ENCODE data around the gene AGMO.

The AGMO gene

GRCh38 chr7:15489861-15490260 lies 72.0 kb downstream of the AGMO start:
- no peak for TF ChIP-seq EZH2phosphoT487 (IDR thresholded peaks at IDR 0.05; ENCODE audit: borderline replicate concordance)
- TF ChIP-seq CTCF (conservative IDR thresholded peaks at IDR 0.05; ENCODE audit: low read length): no peak
- H3K79me2 ChIP-seq (ENCODE audit: insufficient read depth, low read length): no peaks in the 10 kb centered on the region
- H4K20me1 ChIP-seq (ENCODE audit: insufficient read depth, low read length, poor library complexity, severe bottlenecking): no peaks in the 10 kb centered on the region
- H3K4me1 ChIP-seq (ENCODE audit: insufficient read depth, low read length, poor library complexity, severe bottlenecking): no peaks in the 10 kb centered on the region
- H3K9me2 ChIP-seq (replicated peaks; ENCODE audit: low read depth, low read length): no peaks in the 10 kb centered on the region
- no peak overlapping the region for H3K4me3 ChIP-seq (ENCODE audit: low read length, poor library complexity, severe bottlenecking)
- no peaks in the 10 kb centered on the region for H3K27me3 ChIP-seq (ENCODE audit: insufficient read depth, low read length, poor library complexity, severe bottlenecking)
- no peak overlapping the region for H2AFZ ChIP-seq (ENCODE audit: low read length)
- H3K9me3 ChIP-seq (ENCODE audit: insufficient read depth, low read depth, low read length): no peaks in the 10 kb centered on the region
- H3K36me3 ChIP-seq (ENCODE audit: insufficient read depth, low read length): no peaks in the 10 kb centered on the region
- H3K4me2 ChIP-seq (ENCODE audit: low read depth, low read length, poor library complexity, severe bottlenecking): no peak overlapping the region
- H3K9ac ChIP-seq (ENCODE audit: low read depth, low read length, poor library complexity, severe bottlenecking): no peak overlapping the region
- H3F3A ChIP-seq (ENCODE audit: low read depth): no peaks in the 10 kb centered on the region

GRCh38 chr7:15489383-15489782 lies 72.4 kb downstream of the AGMO start:
- H3K9me3 ChIP-seq (ENCODE audit: insufficient read depth, low read depth, low read length): no peaks in the 10 kb centered on the region
- no peaks in the 10 kb centered on the region for H3K27me3 ChIP-seq (ENCODE audit: insufficient read depth, low read length, poor library complexity, severe bottlenecking)
- no peaks in the 10 kb centered on the region for H4K20me1 ChIP-seq (ENCODE audit: insufficient read depth, low read length, poor library complexity, severe bottlenecking)
- no peak for TF ChIP-seq CTCF (conservative IDR thresholded peaks at IDR 0.05; ENCODE audit: low read length)
- no peak for TF ChIP-seq EZH2phosphoT487 (IDR thresholded peaks at IDR 0.05; ENCODE audit: borderline replicate concordance)
- H3K4me3 ChIP-seq (ENCODE audit: low read length, poor library complexity, severe bottlenecking): no peak overlapping the region
- H2AFZ ChIP-seq (ENCODE audit: low read length): no peak overlapping the region
- no peak overlapping the region for H3K4me2 ChIP-seq (ENCODE audit: low read depth, low read length, poor library complexity, severe bottlenecking)
- no peaks in the 10 kb centered on the region for H3K36me3 ChIP-seq (ENCODE audit: insufficient read depth, low read length)
- no peaks in the 10 kb centered on the region for H3K4me1 ChIP-seq (ENCODE audit: insufficient read depth, low read length, poor library complexity, severe bottlenecking)
- no peaks in the 10 kb centered on the region for H3K79me2 ChIP-seq (ENCODE audit: insufficient read depth, low read length)
- H3K9me2 ChIP-seq (replicated peaks; ENCODE audit: low read depth, low read length): no peaks in the 10 kb centered on the region
- H3K9ac ChIP-seq (ENCODE audit: low read depth, low read length, poor library complexity, severe bottlenecking): no peak overlapping the region
- H3F3A ChIP-seq (ENCODE audit: low read depth): no peaks in the 10 kb centered on the region

GRCh38 chr7:15488401-15488800 lies 73.4 kb downstream of the AGMO start:
- Histone ChIP-seq H3F3A (ENCODE audit: low read depth) (no peaks in the 10 kb centered on the region), H3K4me3 (ENCODE audit: low read length, poor library complexity, severe bottlenecking) (no peak overlapping the region), H3K27me3 (ENCODE audit: insufficient read depth, low read length, poor library complexity, severe bottlenecking) (no peaks in the 10 kb centered on the region), H3K36me3 (ENCODE audit: insufficient read depth, low read length) (no peaks in the 10 kb centered on the region), H3K4me2 (ENCODE audit: low read depth, low read length, poor library complexity, severe bottlenecking) (no peak overlapping the region), H3K79me2 (ENCODE audit: insufficient read depth, low read length) (no peaks in the 10 kb centered on the region), H3K9me3 (ENCODE audit: insufficient read depth, low read depth, low read length) (no peaks in the 10 kb centered on the region), H3K9me2 (replicated peaks; ENCODE audit: low read depth, low read length) (no peaks in the 10 kb centered on the region), H3K9ac (ENCODE audit: low read depth, low read length, poor library complexity, severe bottlenecking) (no peak overlapping the region), H4K20me1 (ENCODE audit: insufficient read depth, low read length, poor library complexity, severe bottlenecking) (no peaks in the 10 kb centered on the region), H3K4me1 (ENCODE audit: insufficient read depth, low read length, poor library complexity, severe bottlenecking) (no peaks in the 10 kb centered on the region), H2AFZ (ENCODE audit: low read length) (no peak overlapping the region)
- TF ChIP-seq CTCF (conservative IDR thresholded peaks at IDR 0.05; ENCODE audit: low read length): no peak
- TF ChIP-seq EZH2phosphoT487 (IDR thresholded peaks at IDR 0.05; ENCODE audit: borderline replicate concordance): no peak

Data from Loucy (cell line).